HepG2 (cell line): Measurements from ENCODE around the gene FREM3. TPM values are rescaled to one million over a fixed set of nuclear protein-coding genes. Genes with fewer than 3 reads are reported as not detected.

Experiments used
- ATF7-NPFF ChIP-seq: sonication (generic); formaldehyde crosslinking; IDR thresholded peaks from 2 replicates; pipeline ENCODE4 v1.8.1; 2023; ENCODE audit warnings: mild to moderate bottlenecking, low read depth, missing genetic modification reagents, moderate library complexity
- GFI1 ChIP-seq: sonication (generic); formaldehyde crosslinking; IDR thresholded peaks from 2 replicates; pipeline ENCODE4 v1.5.0; 2020; ENCODE audit warnings: missing genetic modification reagents, mild to moderate bottlenecking, borderline replicate concordance
- KDM5A ChIP-seq: fragments of 200-600 bp; sonication (generic); IDR thresholded peaks from 2 replicates; pipeline ENCODE4 v1.7.0; 2018; ENCODE audit warnings: antibody characterized with exemption, mild to moderate bottlenecking, low read length, borderline replicate concordance
- MYPOP ChIP-seq: sonication (generic); formaldehyde crosslinking; IDR thresholded peaks from 2 replicates; pipeline ENCODE4 v1.8.1; 2023; ENCODE audit warnings: mild to moderate bottlenecking, moderate library complexity, missing genetic modification reagents
- PCBP1 ChIP-seq: fragments of 200-400 bp; formaldehyde crosslinking; IDR thresholded peaks from 2 replicates; pipeline ENCODE4 v1.6.1; 2017; ENCODE audit warnings: mild to moderate bottlenecking, low read depth, low read length, borderline replicate concordance
- PHF8 ChIP-seq: sonication (generic); formaldehyde crosslinking; IDR thresholded peaks from 2 replicates; pipeline ENCODE4 v1.5.0; 2020; ENCODE audit warnings: missing genetic modification reagents
- SALL1 ChIP-seq: sonication (generic); formaldehyde crosslinking; IDR thresholded peaks from 2 replicates; pipeline ENCODE4 v1.8.0; 2022; ENCODE audit warnings: mild to moderate bottlenecking, missing genetic modification reagents
- SMC3 ChIP-seq: IDR thresholded peaks from 2 replicates; pipeline ENCODE4 v1.6.1; 2011; ENCODE audit warnings: low read length, improper control_type of control experiment
- TOPORS ChIP-seq: sonication (generic); formaldehyde crosslinking; IDR thresholded peaks from 2 replicates; pipeline ENCODE4 v1.8.0; 2023; ENCODE audit warnings: mild to moderate bottlenecking, missing genetic modification reagents
- ZBTB1 ChIP-seq: sonication (generic); formaldehyde crosslinking; IDR thresholded peaks from 2 replicates; pipeline ENCODE4 v1.4.0; 2020; ENCODE audit warnings: missing genetic modification reagents, borderline replicate concordance
- ZGPAT ChIP-seq: IDR thresholded peaks from 2 replicates; pipeline ENCODE4 v1.6.1; 2016; ENCODE audit warnings: mild to moderate bottlenecking
- ZNF30 ChIP-seq: sonication (generic); formaldehyde crosslinking; IDR thresholded peaks from 2 replicates; pipeline ENCODE4 v1.5.0; 2020; ENCODE audit warnings: mild to moderate bottlenecking, missing genetic modification reagents
- ZNF407 ChIP-seq: sonication (generic); formaldehyde crosslinking; IDR thresholded peaks from one replicate; pipeline ENCODE4 v1.5.1; 2020; ENCODE audit warnings: mild to moderate bottlenecking, missing genetic modification reagents; ENCODE audit errors: not compliant biosample characterization
- ZNF552 ChIP-seq: sonication (generic); formaldehyde crosslinking; IDR thresholded peaks from 2 replicates; pipeline ENCODE4 v1.9.0; 2022; ENCODE audit warnings: missing genetic modification reagents, mild to moderate bottlenecking, borderline replicate concordance
- ZNF674 ChIP-seq: sonication (generic); formaldehyde crosslinking; IDR thresholded peaks from 2 replicates; pipeline ENCODE4 v1.5.0; 2020; ENCODE audit warnings: low read depth, mild to moderate bottlenecking, missing genetic modification reagents
- ZNF841 ChIP-seq: sonication (generic); formaldehyde crosslinking; IDR thresholded peaks from 2 replicates; pipeline ENCODE4 v1.8.1; 2023; ENCODE audit warnings: missing genetic modification reagents, borderline replicate concordance
- polyA plus RNA-seq, 8 experiments: library from polyadenylated mRNA; depleted of rRNA in 3 of 8; stranded (reverse) in 7 of 8; unstranded in 1 of 8; fragments of >200 nt; fragmentation: Illumina TruSeq in 4 of 8; extraction: Trizol in 4 of 8; gene quantifications; 2 replicates each; pipeline versions ENCODE4 v1.2.1 to v1.2.3, GENCODE V29; 2011 to 2016; ENCODE audit warnings: low read depth in 4 of 8, missing spikeins in 1 of 8, mixed read lengths in 1 of 8; ENCODE audit not compliant: insufficient read depth in 1 of 8
- total RNA-seq, 5 experiments: library from RNA; depleted of rRNA; stranded (reverse); fragments of >200 nt; fragmentation: Illumina TruSeq; extraction: Trizol; gene quantifications; 2 replicates each; pipeline ENCODE4 v1.2.3, GENCODE V29; 2016; ENCODE audit warnings: low read depth in 1 of 5

Gene FREM3
- total and polyA plus RNA-seq, 2 of the 13 experiments (the other 11 are each of a cell fraction or from before 2014, with no cell fraction given) = not detected

GRCh38 chr4:143558823-143559756, 141.4 kb downstream of the FREM3 start (continued):
- TF ChIP-seq ZNF407 (no peak), ZNF30 (CRISPR knock-in tag) (no peak), TOPORS (CRISPR knock-in tag) (no peak; the same call in 1 of the 2 replicates), ZNF674 (CRISPR knock-in tag) (no peak), GFI1 (CRISPR knock-in tag) (no peak), PHF8 (CRISPR knock-in tag) (peak; percentile 67), KDM5A (peak; percentile 77; the same call in 1 of the 2 replicates), PCBP1 (no peak), SALL1 (CRISPR knock-in tag) (peak; percentile 43), ATF7-NPFF (CRISPR knock-in tag) (peak; percentile 64; the same call in 1 of the 2 replicates), MYPOP (CRISPR knock-in tag) (0 out of 2 replicates have a peak, but pooled peaks have one; percentile 74), ZBTB1 (CRISPR knock-in tag) (no peak), SMC3 (peak; percentile 53; the same call in 1 of the 2 replicates), ZNF841 (no peak), ZGPAT (CRISPR knock-in tag) (0 out of 2 replicates have a peak, but pooled peaks have one; percentile 47), ZNF552 (CRISPR knock-in tag) (0 out of 2 replicates have a peak, but pooled peaks have one; percentile 22)
